Mesenchymal stem cell (in vitro differentiated cells and primary cell): ENCODE results near the gene IVD.
"Not testable (repeated sequence)": the region's sequence is repeated elsewhere in the genome, so short reads cannot be mapped to it uniquely, and the experiment has no call there.

Experiments used
- DNase-seq: peaks from one replicate; pipeline ENCODE4 v3.0.0-alpha.2; 2013
- H2AFZ ChIP-seq: one replicate; pipeline ENCODE4 v1.6.1; 2013; ENCODE audit warnings: low read depth, mild to moderate bottlenecking, control low read depth, inconsistent platforms, low read length, moderate library complexity
- H2AK5ac ChIP-seq: 2 replicates; pipeline ENCODE4 v1.6.1; 2013; ENCODE audit warnings: low read length, moderate library complexity, mild to moderate bottlenecking, inconsistent platforms; ENCODE audit not compliant: severe bottlenecking
- H2BK120ac ChIP-seq: one replicate; pipeline ENCODE4 v1.6.1; 2013; ENCODE audit warnings: low read depth, mild to moderate bottlenecking, inconsistent platforms, low read length, moderate library complexity
- H2BK12ac ChIP-seq, 2 experiments: one replicate each; pipeline ENCODE4 v1.6.1; 2013; ENCODE audit warnings: inconsistent platforms in 2 of 2, low read length in 2 of 2, mild to moderate bottlenecking in 2 of 2, moderate library complexity in 2 of 2, control low read depth in 1 of 2
- H2BK15ac ChIP-seq: one replicate; pipeline ENCODE4 v1.6.1; 2013; ENCODE audit warnings: mild to moderate bottlenecking, low read depth, inconsistent platforms; ENCODE audit not compliant: poor library complexity, severe bottlenecking
- H2BK5ac ChIP-seq: 2 replicates; pipeline ENCODE4 v1.6.1; 2013; ENCODE audit warnings: low read depth, mild to moderate bottlenecking, low read length, control low read depth, inconsistent platforms; ENCODE audit not compliant: poor library complexity, severe bottlenecking
- H3K14ac ChIP-seq, 2 experiments: one replicate each; pipeline ENCODE4 v1.6.1; 2013; ENCODE audit warnings: inconsistent platforms in 2 of 2, low read length in 2 of 2, control low read depth in 1 of 2, mild to moderate bottlenecking in 1 of 2, moderate library complexity in 1 of 2
- H3K18ac ChIP-seq, 2 experiments: one replicate each; pipeline ENCODE4 v1.6.1; 2013; ENCODE audit warnings: inconsistent platforms in 2 of 2, low read length in 2 of 2, control low read depth in 1 of 2, low read depth in 1 of 2, mild to moderate bottlenecking in 1 of 2
- H3K23ac ChIP-seq, 2 experiments: one replicate each; pipeline ENCODE4 v1.6.1; 2013; ENCODE audit warnings: inconsistent platforms in 2 of 2, low read length in 2 of 2, mild to moderate bottlenecking in 2 of 2, moderate library complexity in 2 of 2, control low read depth in 1 of 2
- H3K27ac ChIP-seq: 2 replicates; pipeline ENCODE4 v1.5.1; 2013; ENCODE audit warnings: mild to moderate bottlenecking, moderate library complexity, low read length, control low read depth, inconsistent platforms; ENCODE audit not compliant: poor library complexity, severe bottlenecking
- H3K27me3 ChIP-seq, 2 experiments: 2 replicates each; pipeline versions ENCODE4 v1.6.1 to v1.7.0; 2013; ENCODE audit warnings: low read length in 2 of 2, mild to moderate bottlenecking in 2 of 2, moderate library complexity in 2 of 2, control low read depth in 1 of 2, inconsistent platforms in 1 of 2; ENCODE audit not compliant: control insufficient read depth in 1 of 2, insufficient read depth in 1 of 2
- H3K36me3 ChIP-seq, 2 experiments: 2 replicates each; pipeline versions ENCODE4 v1.6.1 to v1.7.0; 2013; ENCODE audit warnings: low read length in 2 of 2, control low read depth in 1 of 2, inconsistent platforms in 1 of 2, low read depth in 1 of 2, mild to moderate bottlenecking in 1 of 2; ENCODE audit not compliant: insufficient read depth in 2 of 2, control insufficient read depth in 1 of 2
- H3K4ac ChIP-seq, 2 experiments: one replicate each; pipeline ENCODE4 v1.6.1; 2013; ENCODE audit warnings: inconsistent platforms in 2 of 2, low read length in 2 of 2, mild to moderate bottlenecking in 2 of 2, moderate library complexity in 2 of 2, control low read depth in 1 of 2, low read depth in 1 of 2
- H3K4me1 ChIP-seq: 2 replicates; pipeline ENCODE4 v1.6.1; 2013; ENCODE audit warnings: low read depth, low read length, control low read depth; ENCODE audit not compliant: control insufficient read depth, insufficient read depth
- H3K4me2 ChIP-seq: 2 replicates; pipeline ENCODE4 v1.6.1; 2013; ENCODE audit warnings: low read length, mild to moderate bottlenecking, inconsistent platforms; ENCODE audit not compliant: poor library complexity, severe bottlenecking
- H3K4me3 ChIP-seq, 2 experiments: 2 replicates each; pipeline versions ENCODE4 v1.5.1 to v1.7.0; 2013; ENCODE audit warnings: low read length in 2 of 2, mild to moderate bottlenecking in 2 of 2, control low read depth in 1 of 2, low read depth in 1 of 2; ENCODE audit not compliant: insufficient read depth in 1 of 2
- H3K79me1 ChIP-seq: replicated peaks from 2 replicates; pipeline ENCODE4 v1.6.1; 2013; ENCODE audit warnings: mild to moderate bottlenecking, control low read depth, low read length, inconsistent platforms; ENCODE audit not compliant: poor library complexity, severe bottlenecking
- H3K9ac ChIP-seq: 2 replicates; pipeline ENCODE4 v1.7.0; 2013; ENCODE audit warnings: mild to moderate bottlenecking, low read length, moderate library complexity
- H3K9me3 ChIP-seq: 2 replicates; pipeline ENCODE4 v1.7.0; 2013; ENCODE audit warnings: mild to moderate bottlenecking, low read length; ENCODE audit not compliant: control insufficient read depth
- H4K8ac ChIP-seq: one replicate; pipeline ENCODE4 v1.6.1; 2013; ENCODE audit warnings: inconsistent platforms, mild to moderate bottlenecking, low read length, moderate library complexity
- H4K91ac ChIP-seq: one replicate; pipeline ENCODE4 v1.6.1; 2013; ENCODE audit warnings: mild to moderate bottlenecking, low read length, inconsistent platforms
- WGBS: methylation state at CpG from one replicate; pipeline ENCODE4 v1.1.7; 2013; ENCODE audit warnings: mixed read lengths; 5-methylcytosine and 5-hydroxymethylcytosine counted together

Gene IVD

GRCh38 chr15:40450047-40450446, 44.5 kb downstream of the IVD start:
- no peaks in the 10 kb centered on the region for H3K36me3 ChIP-seq
- peaks cover 28% of the 10 kb centered on the region for H3K4me1 ChIP-seq
- no peak for DNase-seq
- 99% methylated on average over 2 of the region's 2 CpGs for WGBS
- no peak overlapping the region for H3K4me3 ChIP-seq
- no peak overlapping the region for H2BK15ac ChIP-seq
- no peak overlapping the region for H4K91ac ChIP-seq
- H3K9ac ChIP-seq: no peak overlapping the region
- H3K14ac ChIP-seq: no peak overlapping the region
- H3K23ac ChIP-seq: no peak overlapping the region
- H2BK12ac ChIP-seq: no peak overlapping the region
- H3K79me1 ChIP-seq: peaks cover 42% of the 10 kb centered on the region
- H3K27ac ChIP-seq: no peak overlapping the region
- H3K4ac ChIP-seq: no peak overlapping the region
- no peak overlapping the region for H4K8ac ChIP-seq
- no peak overlapping the region for H2AFZ ChIP-seq
- H3K18ac ChIP-seq: no peak overlapping the region
- H2BK5ac ChIP-seq: no peak overlapping the region
- no peaks in the 10 kb centered on the region for H3K9me3 ChIP-seq
- H3K27me3 ChIP-seq: no peaks in the 10 kb centered on the region
- H2AK5ac ChIP-seq: no peak overlapping the region
- no peak overlapping the region for H2BK120ac ChIP-seq
- no peak overlapping the region for H3K4me2 ChIP-seq

DNA sequence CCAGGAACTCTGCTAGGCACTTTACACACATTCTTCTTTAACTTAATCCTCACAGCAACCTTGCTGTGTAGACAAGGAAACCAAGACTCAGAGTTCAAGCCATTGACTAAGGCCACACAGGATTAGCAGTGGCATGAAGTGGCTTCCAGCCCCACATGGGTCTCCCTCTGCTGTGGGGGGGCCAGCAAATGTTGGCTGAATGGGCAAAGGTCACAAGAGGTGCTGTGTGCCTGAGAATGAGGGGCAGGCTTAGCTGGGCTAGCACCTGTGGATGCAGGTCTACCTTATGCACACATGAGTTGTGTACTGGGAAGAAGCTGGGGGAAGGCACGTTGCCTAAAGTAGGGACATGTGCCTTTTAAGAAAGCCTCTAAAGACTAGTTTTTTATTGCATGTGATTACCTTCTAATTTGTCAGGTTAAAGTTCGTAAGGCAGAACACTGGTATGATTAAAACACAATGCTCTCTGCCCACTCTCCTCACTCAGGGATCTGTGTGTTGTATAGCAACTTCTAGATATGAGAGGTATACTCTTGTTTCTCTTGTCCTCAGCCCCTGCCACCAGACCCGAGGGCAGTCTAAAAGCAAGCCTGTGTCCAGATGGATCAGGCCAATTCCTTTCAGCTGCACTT, 46.0 kb downstream of the IVD start:
- Histone ChIP-seq H3K4me3 (no peak overlapping the region), H2BK120ac (no peak overlapping the region)

DNA sequence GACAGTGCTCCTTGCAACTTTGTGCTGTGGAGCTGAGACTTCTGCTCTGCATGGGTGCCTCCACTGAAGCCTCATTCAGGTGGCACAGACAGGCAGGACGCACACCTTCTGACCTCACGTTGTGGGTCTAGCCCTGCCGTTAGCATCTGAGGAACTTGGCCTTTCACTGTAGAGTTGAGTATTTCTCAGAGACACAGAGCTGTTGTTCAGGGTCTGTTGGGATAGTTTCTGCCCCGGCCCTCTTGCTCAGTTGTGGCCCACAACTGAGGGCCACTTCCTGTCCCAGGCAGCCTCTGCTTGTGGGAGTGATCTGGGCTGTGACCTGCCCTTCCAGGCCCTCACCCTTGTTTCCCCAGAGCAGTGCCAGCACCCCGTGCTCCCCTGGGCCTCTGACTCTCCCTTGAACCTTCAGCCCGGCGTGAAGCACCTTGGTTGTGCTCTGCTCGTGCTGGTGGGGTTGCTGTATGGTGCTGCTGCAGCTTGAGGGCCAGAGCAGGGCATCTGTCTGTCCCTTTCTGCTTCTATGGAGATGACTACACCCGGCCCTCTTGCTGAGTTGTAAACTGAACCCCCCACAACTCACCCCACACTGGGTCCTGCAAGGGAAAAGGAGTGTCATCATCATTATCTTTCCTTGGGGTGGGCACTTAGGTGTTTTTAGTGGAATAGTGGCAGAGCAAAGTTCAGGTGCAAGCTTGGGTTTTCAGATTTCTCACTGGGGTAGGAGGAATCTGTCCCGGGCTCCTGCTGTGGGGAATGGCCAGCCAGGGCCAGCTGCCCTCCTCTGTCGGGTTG, 46.9 kb downstream of the IVD start:
- no peaks in the 10 kb centered on the region for H3K27me3 ChIP-seq
- no peak overlapping the region for H2AFZ ChIP-seq
- no peak overlapping the region for H4K91ac ChIP-seq
- H3K18ac ChIP-seq: no peak overlapping the region
- H2BK120ac ChIP-seq: no peak overlapping the region
- H3K9me3 ChIP-seq: no peaks in the 10 kb centered on the region
- peaks cover 54% of the 10 kb centered on the region for H3K79me1 ChIP-seq
- 86% methylated on average over 9 of the region's 11 CpGs for WGBS
- H3K4me2 ChIP-seq: no peak overlapping the region
- no peak overlapping the region for H3K23ac ChIP-seq
- no peaks in the 10 kb centered on the region for H3K36me3 ChIP-seq
- DNase-seq: no peak
- no peak overlapping the region for H2BK15ac ChIP-seq
- H2AK5ac ChIP-seq: no peak overlapping the region
- no peak overlapping the region for H3K4me3 ChIP-seq
- no peak overlapping the region for H3K27ac ChIP-seq
- peak overlapping the region in 1 of 2 experiments; percentile 64 for H3K14ac ChIP-seq
- no peak overlapping the region for H4K8ac ChIP-seq
- no peak overlapping the region for H2BK5ac ChIP-seq
- no peak overlapping the region for H2BK12ac ChIP-seq
- H3K9ac ChIP-seq: no peak overlapping the region
- no peak overlapping the region for H3K4ac ChIP-seq
- H3K4me1 ChIP-seq: peaks cover 34% of the 10 kb centered on the region

More for the DNA sequence above, 46.0 kb downstream of the IVD start:
- no peak overlapping the region for H2AFZ ChIP-seq
- no peak overlapping the region for H2BK15ac ChIP-seq
- H4K8ac ChIP-seq: no peak overlapping the region
- no peak overlapping the region for H3K23ac ChIP-seq
- no peaks in the 10 kb centered on the region for H3K27me3 ChIP-seq
- H3K27ac ChIP-seq: no peak overlapping the region
- no peak overlapping the region for H3K4me2 ChIP-seq
- H2AK5ac ChIP-seq: no peak overlapping the region
- H3K4ac ChIP-seq: no peak overlapping the region
- peaks cover 30% of the 10 kb centered on the region for H3K4me1 ChIP-seq
- H4K91ac ChIP-seq: no peak overlapping the region
- WGBS: 93% methylated on average over 1 of the region's 3 CpGs
- no peak overlapping the region for H3K14ac ChIP-seq
- H3K18ac ChIP-seq: no peak overlapping the region
- no peak for DNase-seq
- no peaks in the 10 kb centered on the region for H3K36me3 ChIP-seq
- no peak overlapping the region for H2BK5ac ChIP-seq
- peaks cover 50% of the 10 kb centered on the region for H3K79me1 ChIP-seq
- no peaks in the 10 kb centered on the region for H3K9me3 ChIP-seq
- no peak overlapping the region for H3K9ac ChIP-seq
- H2BK12ac ChIP-seq: no peak overlapping the region

DNA sequence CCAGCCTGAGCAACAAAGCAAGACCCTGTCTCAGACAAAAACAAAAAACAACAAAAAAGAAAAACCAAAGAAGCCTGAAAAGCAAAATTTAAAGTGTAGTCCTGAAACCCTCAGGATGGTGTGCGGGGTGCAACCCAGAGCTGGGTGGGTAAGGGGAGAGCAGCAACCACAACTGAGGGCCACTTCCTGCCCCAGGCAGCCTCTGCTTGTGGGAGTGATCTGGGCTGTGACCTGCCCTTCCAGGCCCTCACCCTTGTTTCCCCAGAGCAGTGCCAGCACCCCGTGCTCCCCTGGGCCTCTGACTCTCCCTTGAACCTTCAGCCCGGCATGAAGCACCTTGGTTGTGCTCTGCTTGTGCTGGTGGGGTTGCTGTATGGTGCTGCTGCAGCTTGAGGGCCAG, 48.3 kb downstream of the IVD start:
- H3K18ac ChIP-seq, H3K4me2 ChIP-seq, DNase-seq, H3K36me3 ChIP-seq, H3K4me3 ChIP-seq, H2BK120ac ChIP-seq, H2AK5ac ChIP-seq, H4K91ac ChIP-seq, H2BK5ac ChIP-seq, H3K9me3 ChIP-seq, H2BK15ac ChIP-seq, H3K23ac ChIP-seq, H3K9ac ChIP-seq, H2AFZ ChIP-seq, H3K14ac ChIP-seq, H2BK12ac ChIP-seq, H3K27me3 ChIP-seq, H3K27ac ChIP-seq, H4K8ac ChIP-seq: not testable (repeated sequence)
- H3K4me1 ChIP-seq: peaks cover 34% of the 10 kb centered on the region
- peak overlapping the region in 1 of 2 experiments; percentile 59 for H3K4ac ChIP-seq
- H3K79me1 ChIP-seq: peaks cover 59% of the 10 kb centered on the region
- 86% methylated on average over 1 of the region's 3 CpGs for WGBS
